Psoas muscle (tissue), 8 donors: Measurements from ENCODE around the gene RABEP2. TPM values are rescaled to one million over a fixed set of nuclear protein-coding genes. Genes with fewer than 3 reads are reported as not detected.

Experiments
- ATAC-seq, 4 donors: fragments of 200-7000 bp; cut with Tn5 transposase; one replicate each; pipeline ENCODE4 v1.9.1; 2020; ENCODE audit warnings: moderate library complexity in 3 of 4, mild to moderate bottlenecking in 2 of 4
- DNase-seq, 2 donors: peaks; one replicate each; pipeline ENCODE4 v3.0.0-alpha.2; 2020
- H3K27ac ChIP-seq: fragments of 200-600 bp; one replicate; pipeline ENCODE4 v1.8.0; 2022
- H3K27me3 ChIP-seq, 3 donors: fragments of 200-600 bp in 1 of 3; one replicate each; pipeline versions ENCODE4 v1.6.1 to v1.8.0; 2013 to 2022; ENCODE audit warnings: low read length in 2 of 3, mild to moderate bottlenecking in 2 of 3, moderate library complexity in 1 of 3; ENCODE audit not compliant: insufficient read depth in 3 of 3
- H3K36me3 ChIP-seq, 2 donors: fragments of 200-600 bp in 1 of 2; one replicate each; pipeline versions ENCODE4 v1.6.1 to v1.8.0; 2013 to 2022; ENCODE audit warnings: low read depth in 1 of 2, mild to moderate bottlenecking in 1 of 2, moderate library complexity in 1 of 2; ENCODE audit not compliant: insufficient read depth in 1 of 2
- H3K4me1 ChIP-seq: fragments of 200-600 bp; one replicate; pipeline ENCODE4 v1.8.0; 2022
- H3K4me3 ChIP-seq: fragments of 200-600 bp; one replicate; pipeline ENCODE4 v1.8.0; 2022; ENCODE audit warnings: mild to moderate bottlenecking
- H3K9me3 ChIP-seq: fragments of 200-600 bp; one replicate; pipeline ENCODE4 v1.8.0; 2022
- CTCF ChIP-seq: fragments of 200-600 bp; IDR thresholded peaks from one replicate; pipeline ENCODE4 v1.8.0; 2022; ENCODE audit warnings: antibody characterized with exemption
- WGBS, 3 donors: extraction: QIAGEN DNeasy Blood & Tissue Kit; methylation state at CpG; one replicate each; pipeline versions ENCODE4 v1.1.6 to v1.1.7; 2013; 5-methylcytosine and 5-hydroxymethylcytosine counted together
- intact Hi-C, 2 donors: fragments of 100-400 bp; cut with DNase I; formaldehyde crosslinking; loops; one replicate each; pipeline versions ENCODE4 v1.11.0 to v1.14.2; 2022
- polyA plus RNA-seq, 3 donors: library from polyadenylated mRNA; stranded (reverse); fragments of 200-250 nt; gene quantifications; one replicate each; pipeline ENCODE4 v1.2.3, GENCODE V29; 2013
- total RNA-seq, 4 donors: library from RNA; stranded (reverse); fragmentation: NEBNext Ultra II Directional in 2 of 4; extraction: Animal tissue kit (Norgen Biotek cat#: 25700) in 2 of 4; gene quantifications; one replicate each; pipeline versions ENCODE4 v1.2.1 to v1.2.4, GENCODE V29; 2021 to 2023
- donor health status: healthy with polysubstance abuse.
- donor health status: DM: no; HTN: no; CAD: no; lungs with moderate emphysema.
- donor health status: Bipolar disorder and iron deficiency.
- donor health status: healthy.
- donor health status: DM: yes; HTN: yes; CAD: no.
- donor health status: DM: no; HTN: no; CAD: no.
- donor health status: DM: no; HTN: no; CAD: no.
- donor health status: DM: yes; HTN: yes; CAD: no.

RABEP2 gene
- total and polyA plus RNA-seq, 7 donors: 3.1 to 22.8 (median 6.2) TPM

DNA sequence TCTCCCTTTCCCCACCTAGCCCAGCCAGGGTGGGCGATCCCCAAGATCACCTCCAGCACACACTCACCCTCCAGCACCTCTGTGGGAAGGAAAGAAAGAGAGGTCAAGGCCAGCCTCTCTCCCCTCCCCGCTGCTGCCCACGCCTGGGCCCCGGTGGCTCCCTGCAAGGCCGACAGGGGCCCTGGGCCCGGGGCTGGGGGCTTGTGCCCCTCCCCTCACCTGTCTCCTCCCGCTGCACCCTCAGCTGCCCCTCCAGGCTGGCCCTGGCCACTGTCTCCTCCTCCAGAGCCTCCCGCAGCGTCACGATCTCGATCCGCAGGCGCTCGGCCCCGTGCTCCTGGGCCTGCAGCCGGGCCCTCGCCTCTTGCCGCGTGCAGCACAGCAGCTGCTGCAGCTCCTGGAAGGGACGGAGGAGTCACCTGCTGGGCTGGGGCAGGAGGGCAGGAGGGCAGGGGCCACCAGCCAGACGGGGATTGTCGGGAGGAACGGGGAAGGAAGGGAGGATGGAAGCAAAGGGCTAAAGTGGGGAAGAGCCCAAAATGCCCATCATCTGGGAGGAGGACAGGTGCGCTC is 19.2 kb downstream of the RABEP2 start:
- no peak overlapping the region for H3K4me3 ChIP-seq

DNA sequence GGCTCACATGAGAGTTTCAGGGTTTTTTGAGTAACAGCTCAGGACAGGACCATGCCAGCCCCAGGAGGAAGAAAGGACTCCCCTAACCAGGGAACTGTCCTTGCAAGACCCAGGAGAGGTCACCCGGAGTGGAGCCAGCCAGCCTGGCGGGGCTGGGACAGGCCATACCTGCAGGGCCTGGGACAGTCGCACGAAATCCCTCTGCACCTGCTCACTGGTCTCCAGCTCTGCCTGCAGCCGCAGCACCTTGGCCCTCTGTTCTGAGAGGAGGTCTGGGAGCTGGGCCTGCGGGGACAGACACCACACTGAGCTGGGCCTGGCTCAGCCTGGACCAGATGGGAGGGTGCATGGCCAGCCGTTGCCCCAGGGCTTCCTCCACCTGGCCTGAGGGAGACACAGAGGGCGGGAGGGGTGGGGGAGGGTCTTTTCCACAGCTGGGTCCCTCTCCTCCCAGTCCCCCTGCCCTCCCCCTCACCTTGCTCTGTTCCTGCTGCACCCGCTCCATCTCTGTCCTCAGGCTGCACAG is 19.7 kb downstream of the RABEP2 start:
- peak in 2 of 4 donors; percentile 2 to 15 for ATAC-seq
- Histone ChIP-seq H3K4me3 (no peak overlapping the region), H3K36me3 (peaks cover 0 to 71% of the 10 kb centered on the region in 2 donors), H3K27ac (no peak overlapping the region), H3K27me3 (no peaks in the 10 kb centered on the region), H3K9me3 (no peaks in the 10 kb centered on the region), H3K4me1 (no peaks in the 10 kb centered on the region)
- 52 to 92% (median 63%) methylated on average over 9 of the region's 9 CpGs for WGBS, 3 donors
- TF ChIP-seq CTCF: no peak
- intact Hi-C loops: no loop called here
- DNase-seq: no peak

More for the DNA sequence above, 19.2 kb downstream of the RABEP2 start:
- H3K4me1 ChIP-seq: no peaks in the 10 kb centered on the region
- ATAC-seq (peak in 3 of 4 donors; percentile 29 to 38 (median 35)), DNase-seq (no peak)
- no peaks in the 10 kb centered on the region for H3K9me3 ChIP-seq
- no peaks in the 10 kb centered on the region for H3K27me3 ChIP-seq
- H3K36me3 ChIP-seq: peaks cover 0 to 65% of the 10 kb centered on the region in 2 donors
- H3K27ac ChIP-seq: peak overlapping the region; percentile 46
- TF ChIP-seq CTCF: no peak
- 41 to 78% (median 53%) methylated on average over 17 to 24 of the region's 24 CpGs for WGBS, 3 donors
- intact Hi-C loops: no loop called here

GRCh38 chr16:28904828-28905227 is 20.2 kb downstream of the RABEP2 start:
- no peaks in the 10 kb centered on the region for H3K9me3 ChIP-seq
- H3K4me1 ChIP-seq: no peaks in the 10 kb centered on the region
- WGBS, 3 donors: 76 to 92% (median 76%) methylated on average over 16 of the region's 16 CpGs
- no peak overlapping the region for H3K4me3 ChIP-seq
- TF ChIP-seq CTCF: no peak
- DNase-seq: no peak
- no peaks in the 10 kb centered on the region for H3K27me3 ChIP-seq
- H3K36me3 ChIP-seq: peaks cover 0 to 76% of the 10 kb centered on the region in 2 donors
- intact Hi-C loops: no loop called here
- H3K27ac ChIP-seq: no peak overlapping the region
- ATAC-seq: peak in 1 of 4 donors; percentile 0

- Histone ChIP-seq H3K27me3 (no peaks in the 10 kb centered on the region), H3K9me3 (no peaks in the 10 kb centered on the region), H3K4me3 (no peak overlapping the region), H3K36me3 (peaks cover 0 to 80% of the 10 kb centered on the region in 2 donors), H3K4me1 (no peaks in the 10 kb centered on the region), H3K27ac (no peak overlapping the region)
- intact Hi-C loops: no loop called here
- TF ChIP-seq CTCF: no peak
- WGBS, 3 donors: 80 to 84% (median 82%) methylated on average over 14 of the region's 14 CpGs
- no peak for ATAC-seq
- DNase-seq: no peak
Measured at GRCh38 chr16:28904363-28904762, 20.7 kb downstream of the RABEP2 start.
